ENCODE measurements around the gene OPTC.

DNA sequence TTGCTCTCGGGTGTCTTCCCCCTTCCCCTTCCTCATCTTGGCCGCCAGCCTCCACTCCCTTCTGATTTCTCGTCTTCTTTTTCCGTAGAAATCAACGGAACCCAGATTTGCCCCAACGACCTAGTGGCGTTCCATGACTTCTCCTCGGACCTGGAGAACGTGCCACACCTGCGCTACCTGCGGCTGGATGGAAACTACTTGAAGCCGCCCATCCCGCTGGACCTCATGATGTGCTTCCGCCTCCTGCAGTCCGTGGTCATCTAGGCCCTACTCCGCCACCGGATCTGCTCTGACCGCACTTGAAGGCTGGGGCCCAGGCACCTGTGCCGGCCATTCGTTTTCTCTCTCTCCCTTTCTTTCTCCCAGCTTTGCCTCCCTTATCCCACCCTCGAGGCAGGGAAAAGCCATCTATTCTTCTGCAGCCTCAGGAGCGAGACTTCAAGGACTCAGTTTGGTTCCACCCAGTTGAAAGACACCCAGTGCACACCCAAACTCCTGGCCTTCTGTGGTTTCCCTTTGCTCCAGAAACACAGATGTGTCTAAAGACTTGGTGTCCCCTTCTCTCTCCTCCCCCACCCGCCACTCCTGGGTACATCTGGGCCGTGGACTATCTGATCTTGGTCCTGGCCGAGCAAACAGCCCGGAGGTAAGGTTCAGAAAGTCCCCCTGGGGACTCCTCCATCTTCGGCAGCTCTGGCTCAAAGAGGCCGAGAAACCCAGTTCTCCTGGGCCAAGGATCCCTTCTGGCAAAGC, 7.2 kb upstream of the OPTC start:
- TF ChIP-seq, protein P1, sequence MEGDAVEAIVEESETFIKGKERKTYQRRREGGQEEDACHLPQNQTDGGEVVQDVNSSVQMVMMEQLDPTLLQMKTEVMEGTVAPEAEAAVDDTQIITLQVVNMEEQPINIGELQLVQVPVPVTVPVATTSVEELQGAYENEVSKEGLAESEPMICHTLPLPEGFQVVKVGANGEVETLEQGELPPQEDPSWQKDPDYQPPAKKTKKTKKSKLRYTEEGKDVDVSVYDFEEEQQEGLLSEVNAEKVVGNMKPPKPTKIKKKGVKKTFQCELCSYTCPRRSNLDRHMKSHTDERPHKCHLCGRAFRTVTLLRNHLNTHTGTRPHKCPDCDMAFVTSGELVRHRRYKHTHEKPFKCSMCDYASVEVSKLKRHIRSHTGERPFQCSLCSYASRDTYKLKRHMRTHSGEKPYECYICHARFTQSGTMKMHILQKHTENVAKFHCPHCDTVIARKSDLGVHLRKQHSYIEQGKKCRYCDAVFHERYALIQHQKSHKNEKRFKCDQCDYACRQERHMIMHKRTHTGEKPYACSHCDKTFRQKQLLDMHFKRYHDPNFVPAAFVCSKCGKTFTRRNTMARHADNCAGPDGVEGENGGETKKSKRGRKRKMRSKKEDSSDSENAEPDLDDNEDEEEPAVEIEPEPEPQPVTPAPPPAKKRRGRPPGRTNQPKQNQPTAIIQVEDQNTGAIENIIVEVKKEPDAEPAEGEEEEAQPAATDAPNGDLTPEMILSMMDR (IDR thresholded peaks at IDR 0.05; ENCODE audit: low read length): no peak
- TF ChIP-seq EZH2 (optimal IDR thresholded peaks at IDR 0.05; ENCODE audit: low read depth, low read length): no peak
